CD14-positive monocyte (primary cell): Measurements from ENCODE around the gene FBXL2. TPM values are rescaled to one million over a fixed set of nuclear protein-coding genes. Genes with fewer than 3 reads are reported as not detected.

ENCODE experiments used
- DNase-seq, 3 donors: peaks; one replicate each; pipeline ENCODE4 v3.0.0-alpha.2; 2011 to 2022
- H2AFZ ChIP-seq: 2 replicates; pipeline ENCODE4 v1.6.0; 2012; ENCODE audit warnings: mild to moderate bottlenecking, low read depth, low read length, inconsistent platforms; ENCODE audit not compliant: insufficient read depth, poor library complexity, severe bottlenecking
- H3K27ac ChIP-seq, 2 donors: 1 replicate in 1 of 2; 2 replicates in 1 of 2; pipeline ENCODE4 v1.5.1; 2012 to 2013; ENCODE audit warnings: low read length in 2 of 2, control low read depth in 1 of 2, inconsistent platforms in 1 of 2, low read depth in 1 of 2, mild to moderate bottlenecking in 1 of 2
- H3K27me3 ChIP-seq, 2 donors: one replicate each; pipeline versions ENCODE4 v1.6.0 to v1.6.1; 2011 to 2013; ENCODE audit warnings: low read length in 2 of 2; ENCODE audit not compliant: control insufficient read depth in 2 of 2, insufficient read depth in 2 of 2
- H3K36me3 ChIP-seq, 2 donors: replicated peaks in 1 of 2; 1 replicate in 1 of 2; 2 replicates in 1 of 2; pipeline versions ENCODE4 v1.5.1 to v1.6.1; 2012 to 2013; ENCODE audit warnings: low read length in 2 of 2, control low read depth in 1 of 2, inconsistent platforms in 1 of 2, mild to moderate bottlenecking in 1 of 2; ENCODE audit not compliant: insufficient read depth in 2 of 2, control insufficient read depth in 1 of 2
- H3K4me1 ChIP-seq, 2 donors: 1 replicate in 1 of 2; 2 replicates in 1 of 2; pipeline versions ENCODE4 v1.5.1 to v1.6.1; 2012 to 2013; ENCODE audit warnings: low read length in 2 of 2, control low read depth in 1 of 2, inconsistent platforms in 1 of 2, mild to moderate bottlenecking in 1 of 2, moderate library complexity in 1 of 2; ENCODE audit not compliant: insufficient read depth in 2 of 2, control insufficient read depth in 1 of 2
- H3K4me2 ChIP-seq: replicated peaks from 2 replicates; pipeline ENCODE3; 2012; ENCODE audit warnings: low read length, moderate library complexity, mild to moderate bottlenecking; ENCODE audit not compliant: poor library complexity, severe bottlenecking; ENCODE audit errors: extremely low read depth
- H3K4me3 ChIP-seq, 3 experiments: fragments of 200-600 bp in 1 of 3; sonication (generic) in 1 of 3; replicated peaks in 1 of 3; 1 replicate in 2 of 3; 2 replicates in 1 of 3; pipeline ENCODE4 v1.5.1; 2011 to 2013; ENCODE audit warnings: low read length in 3 of 3, mild to moderate bottlenecking in 3 of 3, control low read depth in 2 of 3, low read depth in 2 of 3, inconsistent platforms in 1 of 3, moderate library complexity in 1 of 3
- H3K79me2 ChIP-seq: 2 replicates; pipeline ENCODE4 v1.6.0; 2012; ENCODE audit warnings: mild to moderate bottlenecking, control low read depth, inconsistent platforms, low read length, moderate library complexity; ENCODE audit not compliant: insufficient read depth
- H3K9ac ChIP-seq: 2 replicates; pipeline ENCODE4 v1.6.0; 2017; ENCODE audit warnings: low read length, mild to moderate bottlenecking; ENCODE audit not compliant: insufficient read depth, poor library complexity, severe bottlenecking
- H3K9me3 ChIP-seq, 2 donors: replicated peaks in 1 of 2; 1 replicate in 1 of 2; 2 replicates in 1 of 2; pipeline versions ENCODE4 v1.5.1 to v1.6.1; 2012 to 2013; ENCODE audit warnings: low read length in 2 of 2, control low read depth in 1 of 2; ENCODE audit not compliant: control insufficient read depth in 1 of 2, insufficient read depth in 1 of 2
- H4K20me1 ChIP-seq: 2 replicates; pipeline ENCODE4 v1.6.0; 2012; ENCODE audit warnings: mild to moderate bottlenecking, low read length, control low read depth, moderate library complexity; ENCODE audit not compliant: insufficient read depth
- H3K27ac Mint-ChIP-seq, 7 donors: one replicate each; pipeline ENCODE4 v1.8.0; 2020; ENCODE audit warnings: mild to moderate bottlenecking in 7 of 7, mixed read lengths in 7 of 7, moderate library complexity in 6 of 7, inconsistent platforms in 2 of 7
- H3K27me3 Mint-ChIP-seq, 3 donors: one replicate each; pipeline ENCODE4 v1.8.0; 2021 to 2022; ENCODE audit warnings: low read depth in 3 of 3, mild to moderate bottlenecking in 3 of 3, mixed read lengths in 3 of 3, moderate library complexity in 3 of 3, inconsistent platforms in 1 of 3
- H3K36me3 Mint-ChIP-seq, 2 donors: one replicate each; pipeline ENCODE4 v1.8.0; 2020; ENCODE audit warnings: mixed read lengths in 2 of 2, inconsistent platforms in 1 of 2, mild to moderate bottlenecking in 1 of 2
- H3K4me1 Mint-ChIP-seq: one replicate; pipeline ENCODE4 v1.8.0; 2020; ENCODE audit warnings: mild to moderate bottlenecking, mixed read lengths
- H3K4me3 Mint-ChIP-seq, 2 donors: one replicate each; pipeline ENCODE4 v1.8.0; 2020; ENCODE audit warnings: mild to moderate bottlenecking in 2 of 2, mixed read lengths in 2 of 2, moderate library complexity in 1 of 2
- H3K9me3 Mint-ChIP-seq, 7 donors: one replicate each; pipeline ENCODE4 v1.8.0; 2020 to 2022; ENCODE audit warnings: mixed read lengths in 7 of 7, mild to moderate bottlenecking in 6 of 7, moderate library complexity in 6 of 7, inconsistent platforms in 2 of 7
- WGBS: methylation state at CpG from one replicate; pipeline ENCODE4 v1.1.5; 2013; ENCODE audit warnings: missing lambda C conversion rate; ENCODE audit not compliant: insufficient coverage; 5-methylcytosine and 5-hydroxymethylcytosine counted together
- intact Hi-C, 2 donors: fragments of 100-400 bp; cut with micrococcal nuclease; formaldehyde crosslinking; loops; one replicate each; pipeline versions ENCODE4 v1.15.0 to v1.15.1; 2023
- polyA plus RNA-seq, 3 donors: library from polyadenylated mRNA; depleted of rRNA in 1 of 3; unstranded in 2 of 3; stranded (reverse) in 1 of 3; fragments of 300-500 nt in 2 of 3; fragments of >200 nt in 1 of 3; fragmentation: Illumina TruSeq in 2 of 3; gene quantifications; 1 replicate in 2 of 3; 2 replicates in 1 of 3; pipeline ENCODE4 v1.2.3, GENCODE V29; 2012 to 2021
- TF ChIP-seq, protein P1 (sequence below): fragments of 200-600 bp; IDR thresholded peaks from one replicate; pipeline ENCODE4 v1.8.0; 2022; ENCODE audit warnings: antibody characterized with exemption, mild to moderate bottlenecking

Gene FBXL2
- polyA plus RNA-seq, 3 donors: not detected

DNA sequence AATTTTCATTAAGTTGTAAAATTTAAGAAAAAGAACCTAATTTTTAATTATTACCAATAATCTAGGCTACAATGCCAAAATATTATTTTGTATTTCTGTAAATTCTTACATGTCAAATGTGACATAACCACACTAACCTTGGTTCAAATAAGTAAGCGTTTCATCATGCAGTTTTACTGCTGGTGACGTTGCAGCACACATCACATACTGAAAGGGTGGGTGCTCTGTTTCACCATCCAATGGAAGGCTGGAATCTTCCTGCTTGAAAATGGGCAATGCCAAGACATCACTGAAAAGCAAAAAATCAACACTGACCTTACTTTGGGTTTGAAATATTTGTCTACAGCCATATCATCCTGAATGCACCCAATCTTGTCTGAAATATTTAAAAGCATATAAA, 148.2 kb downstream of the FBXL2 start:
- H3K36me3 Mint-ChIP-seq: peaks cover 31 to 37% of the 10 kb centered on the region in 2 donors
- no peak overlapping the region for H2AFZ ChIP-seq
- no peak overlapping the region for H3K4me3 ChIP-seq
- intact Hi-C loops: no loop called here
- peak; percentile 39 to 65 (median 42) for DNase-seq
- H3K4me1 Mint-ChIP-seq: peaks cover 70% of the 10 kb centered on the region
- H3K36me3 ChIP-seq: peaks cover 10 to 24% of the 10 kb centered on the region in 2 donors
- TF ChIP-seq, protein P1, sequence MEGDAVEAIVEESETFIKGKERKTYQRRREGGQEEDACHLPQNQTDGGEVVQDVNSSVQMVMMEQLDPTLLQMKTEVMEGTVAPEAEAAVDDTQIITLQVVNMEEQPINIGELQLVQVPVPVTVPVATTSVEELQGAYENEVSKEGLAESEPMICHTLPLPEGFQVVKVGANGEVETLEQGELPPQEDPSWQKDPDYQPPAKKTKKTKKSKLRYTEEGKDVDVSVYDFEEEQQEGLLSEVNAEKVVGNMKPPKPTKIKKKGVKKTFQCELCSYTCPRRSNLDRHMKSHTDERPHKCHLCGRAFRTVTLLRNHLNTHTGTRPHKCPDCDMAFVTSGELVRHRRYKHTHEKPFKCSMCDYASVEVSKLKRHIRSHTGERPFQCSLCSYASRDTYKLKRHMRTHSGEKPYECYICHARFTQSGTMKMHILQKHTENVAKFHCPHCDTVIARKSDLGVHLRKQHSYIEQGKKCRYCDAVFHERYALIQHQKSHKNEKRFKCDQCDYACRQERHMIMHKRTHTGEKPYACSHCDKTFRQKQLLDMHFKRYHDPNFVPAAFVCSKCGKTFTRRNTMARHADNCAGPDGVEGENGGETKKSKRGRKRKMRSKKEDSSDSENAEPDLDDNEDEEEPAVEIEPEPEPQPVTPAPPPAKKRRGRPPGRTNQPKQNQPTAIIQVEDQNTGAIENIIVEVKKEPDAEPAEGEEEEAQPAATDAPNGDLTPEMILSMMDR: no peak
- no peaks in the 10 kb centered on the region for H3K9me3 Mint-ChIP-seq
- peaks cover 100% of the 10 kb centered on the region for H3K79me2 ChIP-seq
- WGBS: 0% methylated on average over 1 of the region's 2 CpGs
- peaks cover 55% of the 10 kb centered on the region for H4K20me1 ChIP-seq
- no peak overlapping the region for H3K4me3 Mint-ChIP-seq
- no peak overlapping the region for H3K4me2 ChIP-seq
- peaks cover 50 to 56% of the 10 kb centered on the region in 2 donors for H3K4me1 ChIP-seq
- peak overlapping the region; percentile 73 to 92 (median 82) for H3K27ac Mint-ChIP-seq
- no peak overlapping the region for H3K9ac ChIP-seq
- no peaks in the 10 kb centered on the region for H3K9me3 ChIP-seq
- H3K27me3 ChIP-seq: no peaks in the 10 kb centered on the region
- H3K27ac ChIP-seq: peak overlapping the region in 1 of 2 donors; percentile 54
- no peaks in the 10 kb centered on the region for H3K27me3 Mint-ChIP-seq

DNA sequence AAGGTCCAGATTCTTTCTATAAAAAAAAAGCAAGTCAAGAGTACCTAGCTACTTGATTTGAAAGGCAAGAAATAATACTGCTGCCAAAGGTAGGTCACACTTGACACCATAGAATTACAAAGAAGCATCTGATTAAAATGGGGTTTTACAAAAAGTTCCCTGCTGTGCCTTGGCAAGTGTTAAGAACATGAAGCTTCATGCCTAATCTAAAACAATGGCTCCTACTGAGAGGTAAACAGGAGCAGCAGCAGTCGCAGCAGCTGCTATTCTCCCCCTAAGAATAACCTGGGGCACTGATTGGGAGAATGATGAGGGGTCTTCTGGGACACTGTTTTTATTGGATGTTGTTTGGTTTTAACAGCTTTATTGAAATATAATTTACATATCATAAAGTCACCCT, 148.8 kb downstream of the FBXL2 start:
- H3K4me1 ChIP-seq: peaks cover 49 to 56% of the 10 kb centered on the region in 2 donors
- no peak for DNase-seq
- H3K9me3 ChIP-seq: no peaks in the 10 kb centered on the region
- H3K4me3 Mint-ChIP-seq: no peak overlapping the region
- peaks cover 61% of the 10 kb centered on the region for H4K20me1 ChIP-seq
- no peak overlapping the region for H3K4me2 ChIP-seq
- no peak overlapping the region for H2AFZ ChIP-seq
- H3K9ac ChIP-seq: no peak overlapping the region
- H3K79me2 ChIP-seq: peaks cover 100% of the 10 kb centered on the region
- peaks cover 10 to 24% of the 10 kb centered on the region in 2 donors for H3K36me3 ChIP-seq
- no peaks in the 10 kb centered on the region for H3K27me3 Mint-ChIP-seq
- no peak overlapping the region for H3K4me3 ChIP-seq
- peaks cover 32 to 37% of the 10 kb centered on the region in 2 donors for H3K36me3 Mint-ChIP-seq
- peak overlapping the region in 6 of 7 donors; percentile 59 to 86 (median 81) for H3K27ac Mint-ChIP-seq
- H3K27me3 ChIP-seq: no peaks in the 10 kb centered on the region
- peak overlapping the region in 1 of 2 donors; percentile 74 for H3K27ac ChIP-seq
- TF ChIP-seq, protein P1: no peak
- peaks cover 70% of the 10 kb centered on the region for H3K4me1 Mint-ChIP-seq
- no CpG with 5 or more reads among the region's 1 CpG for WGBS
- intact Hi-C loops: no loop called here
- H3K9me3 Mint-ChIP-seq: no peaks in the 10 kb centered on the region
